ENCODE results near the gene SCGB1D2.
"Not testable (repeated sequence)": the region's sequence is repeated elsewhere in the genome, so short reads cannot be mapped to it uniquely, and the experiment has no call there.

SCGB1D2 gene

GRCh38 chr11:62242021-62242420, at the start of gene SCGB1D2:
Gene SCGB1D2 (plus strand): TSS chr11:62242239. CDS start chr11:62242308, 69 bp downstream.
- Histone ChIP-seq H3K36me3 (ENCODE audit: control insufficient read depth in 1 of 2, insufficient read depth in 2 of 2, low read length in 2 of 2) (no peaks in the 10 kb centered on the region), H3K27ac (ENCODE audit: low read depth, low read length) (no peak within 1 kb of the TSS), H3K4me3 (ENCODE audit: low read depth in 1 of 2, low read length in 2 of 2) (no peak within 1 kb of the TSS), H3K9ac (ENCODE audit: low read depth in 1 of 2, low read length in 2 of 2) (no peak within 1 kb of the TSS), H3K4me1 (ENCODE audit: control insufficient read depth in 1 of 2, insufficient read depth in 2 of 2, low read length in 2 of 2) (no peaks in the 10 kb centered on the region), H3K9me3 (ENCODE audit: control insufficient read depth in 1 of 2, low read length in 2 of 2) (no peaks in the 10 kb centered on the region), H3K27me3 (ENCODE audit: control insufficient read depth in 1 of 2, insufficient read depth in 2 of 2, low read length in 2 of 2) (peaks cover 4 to 11% of the 10 kb centered on the region in 2 donors)

GRCh38 chr11:62193952-62194351, 48.1 kb upstream of the SCGB1D2 start:
- Histone ChIP-seq H3K36me3 (ENCODE audit: control insufficient read depth in 1 of 2, insufficient read depth in 2 of 2, low read length in 2 of 2) (no peaks in the 10 kb centered on the region), H3K9ac (ENCODE audit: low read depth in 1 of 2, low read length in 2 of 2) (no peak overlapping the region), H3K27ac (ENCODE audit: low read depth, low read length) (no peak overlapping the region), H3K4me1 (ENCODE audit: control insufficient read depth in 1 of 2, insufficient read depth in 2 of 2, low read length in 2 of 2) (no peaks in the 10 kb centered on the region), H3K4me3 (ENCODE audit: low read depth in 1 of 2, low read length in 2 of 2) (no peak overlapping the region), H3K27me3 (ENCODE audit: control insufficient read depth in 1 of 2, insufficient read depth in 2 of 2, low read length in 2 of 2) (peaks cover 13 to 24% of the 10 kb centered on the region in 2 donors), H3K9me3 (ENCODE audit: control insufficient read depth in 1 of 2, low read length in 2 of 2) (no peaks in the 10 kb centered on the region)

- H3K9ac ChIP-seq (ENCODE audit: low read depth in 1 of 2, low read length in 2 of 2); H3K9me3 ChIP-seq (ENCODE audit: control insufficient read depth in 1 of 2, low read length in 2 of 2); H3K27ac ChIP-seq (ENCODE audit: low read depth, low read length); H3K36me3 ChIP-seq (ENCODE audit: control insufficient read depth in 1 of 2, insufficient read depth in 2 of 2, low read length in 2 of 2); H3K4me1 ChIP-seq (ENCODE audit: control insufficient read depth in 1 of 2, insufficient read depth in 2 of 2, low read length in 2 of 2); H3K4me3 ChIP-seq (ENCODE audit: low read depth in 1 of 2, low read length in 2 of 2): not testable (repeated sequence)
- H3K27me3 ChIP-seq (ENCODE audit: control insufficient read depth in 1 of 2, insufficient read depth in 2 of 2, low read length in 2 of 2), result peaks cover 12 to 18% of the 10 kb centered on the region in 2 donors
These were observed 47.0 kb upstream of the SCGB1D2 start for GRCh38 chr11:62195010-62195409.

DNA sequence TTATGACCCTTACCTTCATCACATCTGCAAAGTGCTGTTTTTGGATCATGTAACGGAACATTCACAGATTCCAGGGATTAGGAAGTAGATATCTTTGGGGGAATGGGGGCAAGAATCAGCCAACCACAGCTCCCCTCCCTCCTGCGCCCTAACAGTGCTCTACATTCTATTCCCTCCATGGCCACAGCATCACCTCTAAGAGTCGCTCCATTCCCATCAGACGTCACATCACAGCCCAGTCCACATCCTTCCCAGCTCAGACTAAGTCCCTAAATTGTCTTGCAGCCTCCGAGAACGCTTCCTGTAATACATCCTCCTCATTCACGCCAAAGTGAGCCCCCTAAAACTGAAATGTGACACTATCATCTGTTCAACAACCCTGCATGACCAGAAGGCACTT, 46.1 kb upstream of the SCGB1D2 start:
- no peak overlapping the region for H3K27ac ChIP-seq (ENCODE audit: low read depth, low read length)
- H3K4me1 ChIP-seq (ENCODE audit: control insufficient read depth in 1 of 2, insufficient read depth in 2 of 2, low read length in 2 of 2), result no peaks in the 10 kb centered on the region
- no peak overlapping the region for H3K9ac ChIP-seq (ENCODE audit: low read depth in 1 of 2, low read length in 2 of 2)
- no peak overlapping the region for H3K4me3 ChIP-seq (ENCODE audit: low read depth in 1 of 2, low read length in 2 of 2)
- peaks cover 6 to 14% of the 10 kb centered on the region in 2 donors for H3K27me3 ChIP-seq (ENCODE audit: control insufficient read depth in 1 of 2, insufficient read depth in 2 of 2, low read length in 2 of 2)
- H3K36me3 ChIP-seq (ENCODE audit: control insufficient read depth in 1 of 2, insufficient read depth in 2 of 2, low read length in 2 of 2), result no peaks in the 10 kb centered on the region
- H3K9me3 ChIP-seq (ENCODE audit: control insufficient read depth in 1 of 2, low read length in 2 of 2), result no peaks in the 10 kb centered on the region

DNA sequence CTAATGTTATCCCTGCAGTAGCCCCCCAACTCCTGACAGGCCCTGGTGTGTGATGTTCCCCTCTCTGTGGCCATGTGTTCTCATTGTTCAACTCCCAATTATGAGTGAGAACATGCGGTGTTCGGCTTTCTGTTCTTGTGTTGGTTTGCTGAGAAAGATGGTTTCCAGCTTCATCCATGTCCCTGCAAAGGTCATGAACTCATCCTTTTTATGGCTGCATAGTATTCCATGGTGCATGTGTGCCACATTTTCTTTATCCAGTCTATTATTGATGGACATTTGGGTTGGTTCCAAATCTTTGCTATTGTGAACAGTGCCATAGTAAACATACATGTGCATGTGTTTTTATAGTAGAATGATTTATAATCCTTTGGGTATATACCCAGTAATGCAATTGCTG, 44.6 kb upstream of the SCGB1D2 start:
- not testable (repeated sequence) for H3K4me3 ChIP-seq (ENCODE audit: low read depth in 1 of 2, low read length in 2 of 2); H3K9me3 ChIP-seq (ENCODE audit: control insufficient read depth in 1 of 2, low read length in 2 of 2); H3K9ac ChIP-seq (ENCODE audit: low read depth in 1 of 2, low read length in 2 of 2); H3K36me3 ChIP-seq (ENCODE audit: control insufficient read depth in 1 of 2, insufficient read depth in 2 of 2, low read length in 2 of 2); H3K4me1 ChIP-seq (ENCODE audit: control insufficient read depth in 1 of 2, insufficient read depth in 2 of 2, low read length in 2 of 2); H3K27ac ChIP-seq (ENCODE audit: low read depth, low read length)
- H3K27me3 ChIP-seq (ENCODE audit: control insufficient read depth in 1 of 2, insufficient read depth in 2 of 2, low read length in 2 of 2), result peaks cover 6 to 13% of the 10 kb centered on the region in 2 donors

- no peaks in the 10 kb centered on the region for H3K36me3 ChIP-seq (ENCODE audit: control insufficient read depth in 1 of 2, insufficient read depth in 2 of 2, low read length in 2 of 2)
- H3K27me3 ChIP-seq (ENCODE audit: control insufficient read depth in 1 of 2, insufficient read depth in 2 of 2, low read length in 2 of 2), result peaks cover 0 to 5% of the 10 kb centered on the region in 2 donors
- H3K4me3 ChIP-seq (ENCODE audit: low read depth in 1 of 2, low read length in 2 of 2), result no peak overlapping the region
- no peaks in the 10 kb centered on the region for H3K4me1 ChIP-seq (ENCODE audit: control insufficient read depth in 1 of 2, insufficient read depth in 2 of 2, low read length in 2 of 2)
- no peak overlapping the region for H3K9ac ChIP-seq (ENCODE audit: low read depth in 1 of 2, low read length in 2 of 2)
- H3K27ac ChIP-seq (ENCODE audit: low read depth, low read length), result no peak overlapping the region
- no peaks in the 10 kb centered on the region for H3K9me3 ChIP-seq (ENCODE audit: control insufficient read depth in 1 of 2, low read length in 2 of 2)
These were observed 40.7 kb upstream of the SCGB1D2 start for GRCh38 chr11:62201376-62201775.

DNA sequence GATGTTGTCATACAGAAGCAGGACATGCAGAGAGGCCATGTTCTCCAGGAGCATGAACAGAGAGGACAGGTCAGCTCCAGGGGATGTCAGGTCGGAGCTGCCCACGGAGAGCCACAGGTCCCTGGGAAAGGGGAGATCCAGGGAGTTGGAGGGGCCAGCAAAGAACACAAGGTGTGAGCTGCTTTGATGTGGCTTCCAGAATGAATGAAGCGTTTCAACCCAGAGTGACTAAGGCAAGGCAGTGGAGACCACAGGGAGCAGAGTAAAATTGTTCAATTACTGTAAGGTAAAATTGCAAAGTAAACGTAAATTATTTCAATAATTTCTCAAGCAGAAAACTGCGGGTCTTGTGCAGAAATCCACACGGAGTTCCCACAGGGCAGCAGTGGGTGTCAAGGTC, 39.1 kb upstream of the SCGB1D2 start:
- Histone ChIP-seq H3K27ac (ENCODE audit: low read depth, low read length) (no peak overlapping the region), H3K9me3 (ENCODE audit: control insufficient read depth in 1 of 2, low read length in 2 of 2) (no peaks in the 10 kb centered on the region), H3K27me3 (ENCODE audit: control insufficient read depth in 1 of 2, insufficient read depth in 2 of 2, low read length in 2 of 2) (peaks cover 0 to 5% of the 10 kb centered on the region in 2 donors), H3K4me1 (ENCODE audit: control insufficient read depth in 1 of 2, insufficient read depth in 2 of 2, low read length in 2 of 2) (no peaks in the 10 kb centered on the region), H3K4me3 (ENCODE audit: low read depth in 1 of 2, low read length in 2 of 2) (no peak overlapping the region), H3K9ac (ENCODE audit: low read depth in 1 of 2, low read length in 2 of 2) (no peak overlapping the region), H3K36me3 (ENCODE audit: control insufficient read depth in 1 of 2, insufficient read depth in 2 of 2, low read length in 2 of 2) (no peaks in the 10 kb centered on the region)

GRCh38 chr11:62204430-62204829, 37.6 kb upstream of the SCGB1D2 start:
- Histone ChIP-seq H3K4me1 (ENCODE audit: control insufficient read depth in 1 of 2, insufficient read depth in 2 of 2, low read length in 2 of 2) (no peaks in the 10 kb centered on the region), H3K36me3 (ENCODE audit: control insufficient read depth in 1 of 2, insufficient read depth in 2 of 2, low read length in 2 of 2) (no peaks in the 10 kb centered on the region), H3K27me3 (ENCODE audit: control insufficient read depth in 1 of 2, insufficient read depth in 2 of 2, low read length in 2 of 2) (peaks cover 0 to 4% of the 10 kb centered on the region in 2 donors), H3K27ac (ENCODE audit: low read depth, low read length) (no peak overlapping the region), H3K9ac (ENCODE audit: low read depth in 1 of 2, low read length in 2 of 2) (no peak overlapping the region), H3K4me3 (ENCODE audit: low read depth in 1 of 2, low read length in 2 of 2) (no peak overlapping the region), H3K9me3 (ENCODE audit: control insufficient read depth in 1 of 2, low read length in 2 of 2) (no peaks in the 10 kb centered on the region)

- Histone ChIP-seq H3K4me1 (ENCODE audit: control insufficient read depth in 1 of 2, insufficient read depth in 2 of 2, low read length in 2 of 2) (no peaks in the 10 kb centered on the region), H3K27me3 (ENCODE audit: control insufficient read depth in 1 of 2, insufficient read depth in 2 of 2, low read length in 2 of 2) (peaks cover 0 to 4% of the 10 kb centered on the region in 2 donors), H3K9me3 (ENCODE audit: control insufficient read depth in 1 of 2, low read length in 2 of 2) (no peaks in the 10 kb centered on the region), H3K36me3 (ENCODE audit: control insufficient read depth in 1 of 2, insufficient read depth in 2 of 2, low read length in 2 of 2) (no peaks in the 10 kb centered on the region), H3K27ac (ENCODE audit: low read depth, low read length) (no peak overlapping the region), H3K4me3 (ENCODE audit: low read depth in 1 of 2, low read length in 2 of 2) (no peak overlapping the region), H3K9ac (ENCODE audit: low read depth in 1 of 2, low read length in 2 of 2) (no peak overlapping the region)
These were observed 36.6 kb upstream of the SCGB1D2 start for GRCh38 chr11:62205441-62205840.

- not testable (repeated sequence) for H3K9me3 ChIP-seq (ENCODE audit: control insufficient read depth in 1 of 2, low read length in 2 of 2); H3K9ac ChIP-seq (ENCODE audit: low read depth in 1 of 2, low read length in 2 of 2); H3K27me3 ChIP-seq (ENCODE audit: control insufficient read depth in 1 of 2, insufficient read depth in 2 of 2, low read length in 2 of 2); H3K27ac ChIP-seq (ENCODE audit: low read depth, low read length); H3K36me3 ChIP-seq (ENCODE audit: control insufficient read depth in 1 of 2, insufficient read depth in 2 of 2, low read length in 2 of 2); H3K4me1 ChIP-seq (ENCODE audit: control insufficient read depth in 1 of 2, insufficient read depth in 2 of 2, low read length in 2 of 2); H3K4me3 ChIP-seq (ENCODE audit: low read depth in 1 of 2, low read length in 2 of 2)
These were observed 35.6 kb upstream of the SCGB1D2 start for GRCh38 chr11:62206276-62207066.
